HuH-7.5 (cell line): ENCODE results near the gene MTMR4.
"Not testable (repeated sequence)": the region's sequence is repeated elsewhere in the genome, so short reads cannot be mapped to it uniquely, and the experiment has no call there.

Experiments used
- DNase-seq: peaks from one replicate; pipeline ENCODE4 v3.0.0; 2011; ENCODE audit warnings: low spot score

Gene MTMR4

DNA sequence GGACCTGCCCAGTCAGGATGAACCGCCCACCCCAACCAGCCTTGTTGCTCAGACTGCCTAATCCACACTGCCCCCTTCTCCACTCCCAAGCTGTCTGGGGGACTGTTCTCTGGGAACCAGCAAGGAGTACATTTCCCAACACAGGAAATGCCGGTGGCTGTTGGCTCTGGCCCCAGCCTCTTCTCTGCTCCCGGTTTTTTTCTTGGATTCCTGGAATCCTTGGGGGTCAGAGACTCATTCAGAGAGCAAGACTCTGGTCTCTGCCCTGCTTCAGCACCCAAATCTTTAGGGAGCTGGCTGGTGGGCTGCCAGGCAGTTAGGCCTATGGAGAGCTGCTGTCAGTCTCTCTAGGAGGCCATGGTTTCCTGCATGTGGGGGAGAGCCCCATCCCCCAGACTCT is 10.8 kb upstream of the MTMR4 start:
- DNase-seq = no peak

GRCh38 chr17:58521680-58522079 is 7.2 kb upstream of the MTMR4 start:
- no peak for DNase-seq

DNA sequence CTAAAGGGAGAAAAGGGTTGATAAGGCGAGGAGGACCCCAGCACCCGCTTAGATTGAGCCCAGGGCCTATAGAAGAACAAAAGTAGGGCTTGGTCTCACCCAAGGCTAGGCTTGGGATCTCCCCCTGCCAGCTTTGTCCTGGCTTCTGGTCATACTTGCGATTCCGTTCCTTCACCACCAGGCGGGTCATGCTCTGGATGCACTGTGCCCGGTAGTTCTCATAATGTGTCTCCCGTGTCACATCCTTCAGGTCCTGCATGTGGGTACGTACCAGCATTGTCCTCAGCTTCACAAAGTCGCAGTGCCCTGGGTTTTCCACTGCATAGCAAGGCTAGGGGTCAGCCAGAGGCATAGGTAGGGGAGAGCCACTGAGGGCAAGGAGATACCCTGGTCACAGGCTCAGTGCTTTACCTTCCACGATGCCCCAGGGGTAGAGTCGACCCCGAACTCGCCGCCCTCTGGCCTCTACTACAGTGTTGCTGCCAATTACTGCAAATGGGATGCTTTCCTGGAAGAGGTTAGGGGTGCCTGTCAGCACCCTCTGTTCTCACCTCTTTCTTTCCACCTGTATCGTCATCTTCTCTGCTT is 6.5 kb upstream of the MTMR4 start:
- DNase-seq = no peak

DNA sequence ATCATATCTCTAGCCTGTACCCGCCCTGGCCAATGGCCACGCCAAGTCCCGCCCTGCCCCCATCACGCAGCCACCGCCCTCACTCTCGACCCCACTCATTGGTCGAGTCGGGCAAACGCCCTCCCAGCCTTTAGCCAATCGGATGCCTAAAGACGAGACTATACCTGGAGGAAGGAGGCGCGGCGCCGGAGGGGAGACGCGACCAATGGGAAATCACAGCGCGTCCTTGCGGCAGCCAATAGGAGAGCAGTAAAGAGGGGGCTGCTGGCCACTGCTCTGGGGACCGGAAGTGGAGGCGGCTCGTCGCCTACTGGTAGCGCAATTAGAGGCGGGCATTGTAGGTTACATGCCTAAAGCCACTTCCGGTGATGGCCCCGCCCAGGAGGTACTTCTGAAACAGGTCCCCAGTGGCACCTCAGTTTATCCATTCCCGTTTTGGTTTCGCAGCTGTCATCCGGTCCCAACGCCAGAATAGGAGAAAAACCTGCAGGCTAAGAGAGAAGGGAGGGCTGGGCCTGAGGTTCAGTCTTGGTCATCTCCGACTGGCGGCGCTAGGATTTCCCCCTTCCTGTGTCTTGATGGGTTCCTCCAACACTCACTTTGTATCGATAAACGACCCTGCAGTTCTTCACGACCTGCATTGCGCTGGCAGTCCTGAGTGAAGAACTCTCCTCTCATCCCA is 3.6 kb upstream of the MTMR4 start:
- DNase-seq = peak; percentile 95

DNA sequence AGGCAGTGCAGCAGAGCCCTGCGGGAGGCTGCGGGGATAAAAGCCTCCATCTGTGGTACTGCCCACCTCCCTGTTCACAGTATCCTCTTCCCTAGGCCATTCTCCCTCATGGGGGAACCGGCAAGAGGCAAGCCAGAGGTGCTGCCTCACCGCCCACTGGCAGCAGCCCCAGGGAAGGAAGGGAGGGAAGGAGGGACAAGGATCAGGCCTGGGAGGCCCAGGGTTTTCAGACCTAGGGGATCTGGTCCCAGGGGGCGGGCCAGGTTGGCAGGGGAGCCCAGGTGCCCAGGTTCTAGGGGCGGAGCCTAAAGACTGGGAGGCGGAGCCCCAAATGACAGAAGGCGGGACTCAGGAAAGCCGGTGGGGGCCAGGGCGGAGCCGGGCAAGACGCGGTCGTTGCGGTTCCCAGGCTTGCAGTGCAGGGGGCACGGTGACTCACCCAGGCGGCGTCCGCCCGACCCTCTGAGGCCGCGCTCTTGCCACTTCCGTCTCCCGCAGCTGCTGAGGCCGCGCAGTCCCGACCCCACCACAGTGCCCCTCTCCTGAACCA is 3.0 kb upstream of the MTMR4 start:
- DNase-seq = peak; percentile 73

- no peak for DNase-seq
These were observed 2.4 kb upstream of the MTMR4 start for GRCh38 chr17:58516644-58517377.

DNA sequence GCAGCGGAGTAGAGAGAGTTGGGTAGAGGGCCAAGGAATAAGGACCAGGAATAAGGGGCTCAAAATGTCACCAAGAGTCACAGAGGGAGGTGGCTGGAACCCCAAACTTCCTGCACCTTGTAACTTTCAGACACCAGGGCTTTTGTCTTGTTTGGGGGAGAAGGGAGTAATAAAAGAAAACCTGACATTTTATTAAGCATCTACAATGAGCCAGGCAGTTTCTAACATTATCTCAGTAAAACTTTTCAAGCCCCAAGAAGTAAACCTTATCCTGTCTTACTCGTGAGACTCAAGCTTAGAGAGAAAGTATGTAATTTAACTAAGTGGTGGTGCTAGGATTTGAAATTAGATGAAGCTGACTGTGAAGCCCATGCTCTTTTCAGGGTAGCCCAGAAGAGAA is 848 bp upstream of the MTMR4 start:
- DNase-seq = no peak

DNA sequence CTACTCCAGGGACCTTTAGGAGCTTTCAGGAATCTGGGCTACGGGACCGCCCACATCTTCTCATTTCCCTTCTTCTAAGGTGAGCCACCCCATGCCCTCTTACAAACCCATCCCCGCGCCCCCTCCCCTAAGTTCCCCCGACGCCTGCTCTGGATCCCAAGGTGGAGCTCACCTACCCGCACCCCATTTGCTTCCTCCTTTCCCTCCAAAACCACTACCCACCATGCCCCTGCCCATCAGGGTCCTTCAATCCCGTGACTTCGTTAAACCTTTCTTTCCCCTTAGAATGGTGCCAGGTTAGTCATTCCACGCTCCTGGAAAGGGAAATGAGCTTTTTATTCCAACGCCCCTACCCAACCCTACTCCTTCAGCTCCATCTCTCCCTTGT is 326 bp upstream of the MTMR4 start:
- no peak for DNase-seq

DNA sequence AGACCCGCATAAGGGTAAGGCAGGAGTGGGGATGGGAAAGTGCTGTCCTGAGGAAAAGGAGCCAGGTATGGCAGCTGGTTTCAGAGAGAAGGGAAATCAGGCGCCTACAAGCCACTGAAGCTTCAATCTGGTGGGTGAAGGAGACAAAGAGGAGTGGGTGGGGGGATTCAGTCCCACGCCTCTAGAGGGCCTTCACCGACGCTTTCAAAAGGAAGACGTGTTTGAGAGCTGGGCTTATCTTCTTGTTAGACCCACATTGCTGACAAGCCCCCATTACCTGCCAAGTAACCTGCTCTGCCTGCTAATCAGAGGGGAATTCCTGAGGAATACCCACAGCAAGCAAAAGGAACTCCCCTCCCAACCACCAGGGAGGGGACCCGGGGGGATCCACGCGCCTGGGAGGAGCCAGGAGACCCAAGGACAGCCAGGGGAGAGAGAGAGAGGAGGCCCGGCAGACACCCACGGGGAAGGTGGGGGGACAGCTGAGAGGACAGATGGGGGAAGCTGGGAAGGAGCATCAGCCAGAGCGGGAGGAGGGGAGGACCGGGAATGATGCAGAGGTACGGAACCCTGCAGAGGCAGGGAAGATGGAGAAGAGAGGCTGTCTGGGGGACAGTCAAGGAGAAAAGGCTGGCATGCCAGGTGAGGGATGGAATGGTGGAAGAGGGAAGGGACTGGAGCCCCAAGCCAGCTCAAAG is 1.0 kb downstream of the MTMR4 start:
- DNase-seq = no peak

DNA sequence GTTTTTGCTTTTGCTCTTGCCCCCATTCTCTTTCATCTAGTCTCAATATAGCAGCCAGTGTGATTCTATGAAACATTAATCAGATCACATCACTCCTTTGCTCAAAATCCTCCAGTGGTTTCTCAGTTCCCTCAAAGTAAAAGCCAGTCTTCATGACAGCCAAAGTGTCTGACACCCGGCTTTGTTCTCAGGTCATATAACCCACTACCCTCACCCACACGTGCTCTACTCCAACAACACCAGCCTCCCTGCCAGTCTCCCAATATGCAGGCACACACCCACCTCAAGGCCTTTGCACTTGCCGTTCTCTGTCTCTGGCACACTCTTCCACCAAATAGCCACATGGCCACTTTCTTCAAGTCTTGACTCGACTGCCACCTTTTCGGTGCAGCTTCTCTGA is 4.4 kb downstream of the MTMR4 start:
- DNase-seq = no peak

- DNase-seq = no peak
These were observed 5.9 kb downstream of the MTMR4 start for GRCh38 chr17:58508341-58509067.

- DNase-seq = no peak
These were observed 7.3 kb downstream of the MTMR4 start for GRCh38 chr17:58507123-58507634.

- no peak for DNase-seq
These were observed 7.9 kb downstream of the MTMR4 start for GRCh38 chr17:58506354-58507080.

DNA sequence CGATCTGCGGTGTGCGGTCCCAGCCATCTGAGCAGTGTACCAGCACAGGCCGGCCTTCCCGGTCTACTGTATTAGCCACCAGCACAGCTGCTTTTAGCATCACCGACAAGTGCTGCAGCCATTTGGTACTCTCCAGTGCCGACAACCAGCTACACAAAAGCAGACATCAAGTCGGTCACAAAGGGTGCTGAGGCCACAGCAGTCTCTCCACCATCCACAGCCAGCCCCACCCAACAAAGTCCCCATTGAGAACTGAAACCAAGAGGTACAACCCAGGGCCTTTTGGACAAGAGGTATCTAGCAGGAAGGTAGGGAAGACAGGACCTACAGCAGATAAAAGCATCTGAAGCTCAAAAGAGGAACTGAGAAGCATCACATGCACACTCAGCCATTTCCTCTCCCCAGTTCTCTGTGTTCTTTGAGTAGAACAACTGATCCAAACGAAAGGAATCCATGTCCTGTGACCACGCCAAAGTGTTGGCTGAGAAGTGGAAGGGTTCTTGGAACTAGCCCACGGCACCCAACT is 9.5 kb downstream of the MTMR4 start:
- no peak for DNase-seq

DNA sequence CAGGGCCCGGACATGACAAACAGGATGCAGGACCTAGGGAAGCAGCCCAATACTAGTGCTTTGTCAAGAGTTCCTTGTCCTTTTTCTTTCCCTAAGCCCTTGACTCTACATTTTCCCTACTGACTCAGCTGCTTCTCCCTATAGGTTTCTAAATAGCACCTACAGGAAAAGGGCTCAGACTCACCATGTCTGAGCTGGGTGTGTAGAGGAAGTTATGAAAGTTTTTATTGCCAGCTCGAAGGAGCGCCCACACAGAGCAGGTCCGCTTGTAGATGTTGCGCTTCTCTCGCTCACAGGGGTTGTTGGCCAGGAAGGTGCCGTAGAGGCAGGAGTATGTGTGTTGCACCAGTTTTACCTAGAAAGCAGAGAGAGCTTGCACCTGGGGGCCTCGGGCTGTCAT is 10.6 kb downstream of the MTMR4 start:
- no peak for DNase-seq

DNA sequence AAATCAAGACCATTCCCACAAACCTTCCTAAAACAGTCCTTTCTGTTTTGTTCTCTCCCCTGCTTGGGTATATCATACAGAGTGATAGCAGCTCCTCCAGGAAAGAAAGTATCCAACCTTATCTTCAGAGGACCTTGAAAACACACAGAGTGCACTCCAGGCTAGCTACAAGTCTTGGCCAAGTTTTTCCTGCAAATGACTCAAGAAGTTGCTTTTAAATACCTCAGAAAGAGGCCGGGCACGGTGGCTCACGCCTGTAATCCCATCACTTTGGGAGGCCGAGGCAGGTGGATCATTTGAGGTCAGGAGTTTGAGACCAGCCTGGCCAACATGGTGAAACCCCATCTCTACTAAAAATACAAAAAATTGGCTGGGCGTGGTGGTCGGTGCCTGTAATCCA is 11.3 kb downstream of the MTMR4 start:
- not testable (repeated sequence) for DNase-seq

DNA sequence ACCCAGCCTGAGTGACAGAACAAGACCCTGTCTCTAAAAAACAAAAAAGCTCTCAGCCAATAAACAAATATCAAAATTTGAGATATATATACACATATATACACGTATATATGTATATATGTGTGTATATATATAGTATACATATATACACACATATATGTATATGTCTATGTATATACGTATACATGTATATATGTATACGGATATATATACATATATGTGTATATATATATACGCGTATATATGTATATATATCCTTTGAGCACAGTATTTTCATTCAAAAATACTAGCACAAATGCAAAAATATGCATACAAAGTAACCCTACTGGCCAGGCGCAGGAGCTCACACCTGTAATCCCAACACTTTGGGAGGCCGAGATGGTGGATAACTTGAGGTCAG is 13.0 kb downstream of the MTMR4 start:
- no peak for DNase-seq

DNA sequence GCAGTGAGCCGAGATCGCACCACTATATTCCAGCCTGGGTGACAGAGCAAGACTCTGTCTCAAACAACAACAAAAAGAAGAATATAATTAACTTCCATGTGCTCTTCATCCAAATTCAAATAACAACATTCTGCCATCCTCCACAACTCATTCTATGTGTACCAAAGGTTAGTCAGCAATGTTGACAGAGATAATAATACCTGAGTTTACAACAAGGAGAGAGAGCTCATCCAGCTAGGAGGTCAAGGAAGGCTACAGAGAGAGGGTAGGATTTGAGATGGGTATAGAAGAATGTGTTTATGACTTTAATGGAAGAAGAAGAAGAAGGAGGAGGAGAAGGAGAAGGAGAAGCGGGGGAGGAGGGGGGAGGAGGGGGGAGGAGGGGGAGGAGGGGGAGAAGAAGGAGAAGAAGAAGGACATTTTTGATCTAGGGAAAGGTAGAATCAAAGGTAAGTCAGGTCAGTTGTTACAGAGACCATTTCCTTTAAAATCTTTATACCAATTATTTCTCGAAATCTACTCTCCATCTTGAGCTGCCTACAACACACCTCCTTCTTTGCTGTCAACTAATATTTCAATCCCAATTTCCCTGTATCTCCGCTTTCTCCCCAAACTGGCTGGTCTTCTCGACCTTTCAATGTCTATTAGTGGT is 16.1 kb downstream of the MTMR4 start:
- DNase-seq = no peak

DNA sequence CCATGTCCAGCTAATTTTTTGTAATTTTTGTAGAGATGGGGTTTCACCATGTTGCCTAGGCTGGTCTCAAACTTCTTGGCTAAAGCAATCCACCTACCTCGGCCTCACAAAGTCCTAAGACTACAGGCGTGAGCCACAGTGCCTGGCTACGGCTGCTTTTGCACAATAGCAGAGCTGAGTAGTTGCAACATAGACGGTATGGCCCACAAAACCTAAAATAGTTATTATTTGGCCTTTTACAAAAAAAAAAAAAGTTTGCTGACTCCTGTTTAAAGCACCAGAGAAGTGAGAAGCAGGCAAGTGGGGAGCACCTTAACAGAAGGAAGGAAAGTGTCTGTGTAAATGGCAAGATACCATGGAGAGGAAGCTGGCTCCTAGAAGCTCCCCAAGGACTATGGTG is 20.9 kb downstream of the MTMR4 start:
- no peak for DNase-seq
